ENCODE measurements around the gene PDE3A.

PDE3A gene

GRCh38 chr12:20426957-20427356 is 58.6 kb downstream of the PDE3A start:
- no peak for DNase-seq

GRCh38 chr12:20429852-20430251 is 61.5 kb downstream of the PDE3A start:
- no peak for DNase-seq

GRCh38 chr12:20432290-20432689 is 64.0 kb downstream of the PDE3A start:
- no peak for DNase-seq

- DNase-seq: no peak
These were observed 66.7 kb downstream of the PDE3A start for GRCh38 chr12:20434996-20435395.

- no peak for DNase-seq
These were observed 68.0 kb downstream of the PDE3A start for GRCh38 chr12:20436316-20436715.

GRCh38 chr12:20438299-20438779 is 70.0 kb downstream of the PDE3A start:
- DNase-seq: no peak

GRCh38 chr12:20439626-20440025 is 71.3 kb downstream of the PDE3A start:
- DNase-seq: no peak

- no peak for DNase-seq
These were observed 72.1 kb downstream of the PDE3A start for GRCh38 chr12:20440408-20440807.

- DNase-seq: no peak
These were observed 74.0 kb downstream of the PDE3A start for GRCh38 chr12:20442322-20442721.

GRCh38 chr12:20443255-20443654 is 74.9 kb downstream of the PDE3A start:
- no peak for DNase-seq

GRCh38 chr12:20443792-20444191 is 75.5 kb downstream of the PDE3A start:
- no peak for DNase-seq

- DNase-seq: no peak
These were observed 76.3 kb downstream of the PDE3A start for GRCh38 chr12:20444595-20445170.

- no peak for DNase-seq
These were observed 77.3 kb downstream of the PDE3A start for GRCh38 chr12:20445687-20446086.

- DNase-seq: no peak
These were observed 78.5 kb downstream of the PDE3A start for GRCh38 chr12:20446836-20447235.

GRCh38 chr12:20448781-20449180 is 80.4 kb downstream of the PDE3A start:
- no peak for DNase-seq

GRCh38 chr12:20450591-20451180 is 82.3 kb downstream of the PDE3A start:
- DNase-seq: no peak

GRCh38 chr12:20451761-20452160 is 83.4 kb downstream of the PDE3A start:
- no peak for DNase-seq

- DNase-seq: no peak
These were observed 84.2 kb downstream of the PDE3A start for GRCh38 chr12:20452496-20453010.

- DNase-seq: no peak
These were observed 85.5 kb downstream of the PDE3A start for GRCh38 chr12:20453756-20454310.

- DNase-seq: no peak
These were observed 86.8 kb downstream of the PDE3A start for GRCh38 chr12:20455001-20455706.

GRCh38 chr12:20457582-20457981 is 89.2 kb downstream of the PDE3A start:
- DNase-seq: no peak

GRCh38 chr12:20458011-20458410 is 89.7 kb downstream of the PDE3A start:
- DNase-seq: no peak

GRCh38 chr12:20459920-20460319 is 91.6 kb downstream of the PDE3A start:
- DNase-seq: no peak

- no peak for DNase-seq
These were observed 92.6 kb downstream of the PDE3A start for GRCh38 chr12:20460956-20461355.

All from NCI-H510A (cell line).